Endothelial cell (in vitro differentiated cells): ENCODE results near the gene GIPC2. TPM values are rescaled to one million over a fixed set of nuclear protein-coding genes. Genes with fewer than 3 reads are reported as not detected.
"Not testable (repeated sequence)": the region's sequence is repeated elsewhere in the genome, so short reads cannot be mapped to it uniquely, and the experiment has no call there.

ENCODE experiments used
- DNase-seq: peaks from one replicate; pipeline ENCODE4 v3.0.0; 2021; ENCODE audit warnings: low spot score
- H3K27ac Mint-ChIP-seq: one replicate; pipeline ENCODE4 v1.8.0; 2021; ENCODE audit warnings: mixed read lengths, inconsistent platforms; ENCODE audit not compliant: unreplicated experiment
- H3K27me3 Mint-ChIP-seq: one replicate; pipeline ENCODE4 v1.8.0; 2021; ENCODE audit warnings: mild to moderate bottlenecking, moderate library complexity, mixed read lengths, inconsistent platforms; ENCODE audit not compliant: unreplicated experiment
- H3K36me3 Mint-ChIP-seq: one replicate; pipeline ENCODE4 v1.8.0; 2021; ENCODE audit warnings: mild to moderate bottlenecking, low read depth, mixed read lengths, inconsistent platforms; ENCODE audit not compliant: unreplicated experiment
- H3K4me1 Mint-ChIP-seq: one replicate; pipeline ENCODE4 v1.8.0; 2021; ENCODE audit warnings: mild to moderate bottlenecking, mixed read lengths, inconsistent platforms; ENCODE audit not compliant: unreplicated experiment
- H3K4me3 Mint-ChIP-seq: one replicate; pipeline ENCODE4 v1.8.0; 2021; ENCODE audit warnings: mild to moderate bottlenecking, mixed read lengths, inconsistent platforms; ENCODE audit not compliant: unreplicated experiment
- H3K9me3 Mint-ChIP-seq: one replicate; pipeline ENCODE4 v1.8.0; 2021; ENCODE audit warnings: mixed read lengths, inconsistent platforms; ENCODE audit not compliant: unreplicated experiment
- CTCF ChIP-seq: fragments of 200-600 bp; sonication (generic); IDR thresholded peaks from one replicate; pipeline ENCODE4 v1.5.0; 2021; ENCODE audit warnings: antibody characterized with exemption; ENCODE audit not compliant: unreplicated experiment
- total RNA-seq: library from RNA; stranded (reverse); fragmentation: NEBNext Ultra II Directional; extraction: Animal tissue kit (Norgen Biotek cat#: 25700); gene quantifications from one replicate; pipeline ENCODE4 v1.2.1, GENCODE V29; 2021; ENCODE audit not compliant: unreplicated experiment

Gene GIPC2
- total RNA-seq, 1 donor from 2014 or later, result 2.9 TPM

- Mint-ChIP-seq H3K36me3 (no peaks in the 10 kb centered on the region), H3K27me3 (peaks cover under 1% of the 10 kb centered on the region), H3K27ac (no peak overlapping the region), H3K4me3 (no peak overlapping the region), H3K9me3 (no peaks in the 10 kb centered on the region), H3K4me1 (peaks cover 3% of the 10 kb centered on the region)
- DNase-seq, result no peak
- TF ChIP-seq CTCF, result no peak
Observed at GRCh38 chr1:78102082-78102481, 56.3 kb downstream of the GIPC2 start.

DNA sequence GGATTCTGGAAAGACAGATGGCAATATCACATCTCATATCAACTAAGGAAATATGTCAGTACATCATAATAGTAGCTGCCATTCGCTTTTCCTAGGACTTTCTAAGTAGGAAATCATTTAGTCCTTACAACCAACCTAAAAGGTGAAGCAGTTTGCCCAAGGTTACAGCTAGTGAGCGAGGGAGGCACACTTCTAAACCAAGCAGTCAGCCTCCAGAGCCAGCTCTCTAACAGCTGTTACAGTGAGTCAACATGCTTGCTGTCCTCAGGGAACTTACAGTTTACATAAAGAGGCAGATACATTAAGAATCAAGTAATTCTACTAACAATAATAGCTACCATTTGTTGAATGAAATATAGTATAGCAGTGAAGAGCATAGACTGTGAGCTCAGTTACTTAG, 57.1 kb downstream of the GIPC2 start:
- no peak overlapping the region for H3K4me3 Mint-ChIP-seq
- peaks cover 1% of the 10 kb centered on the region for H3K27me3 Mint-ChIP-seq
- H3K27ac Mint-ChIP-seq, result no peak overlapping the region
- DNase-seq, result no peak
- no peaks in the 10 kb centered on the region for H3K36me3 Mint-ChIP-seq
- H3K4me1 Mint-ChIP-seq, result peaks cover 2% of the 10 kb centered on the region
- H3K9me3 Mint-ChIP-seq, result no peaks in the 10 kb centered on the region
- no peak for TF ChIP-seq CTCF

GRCh38 chr1:78104322-78104721, 58.6 kb downstream of the GIPC2 start:
- peaks cover 2% of the 10 kb centered on the region for H3K4me1 Mint-ChIP-seq
- H3K27me3 Mint-ChIP-seq, result peaks cover 1% of the 10 kb centered on the region
- DNase-seq, result no peak
- no peaks in the 10 kb centered on the region for H3K9me3 Mint-ChIP-seq
- TF ChIP-seq CTCF, result no peak
- H3K4me3 Mint-ChIP-seq, result no peak overlapping the region
- H3K36me3 Mint-ChIP-seq, result no peaks in the 10 kb centered on the region
- no peak overlapping the region for H3K27ac Mint-ChIP-seq

DNA sequence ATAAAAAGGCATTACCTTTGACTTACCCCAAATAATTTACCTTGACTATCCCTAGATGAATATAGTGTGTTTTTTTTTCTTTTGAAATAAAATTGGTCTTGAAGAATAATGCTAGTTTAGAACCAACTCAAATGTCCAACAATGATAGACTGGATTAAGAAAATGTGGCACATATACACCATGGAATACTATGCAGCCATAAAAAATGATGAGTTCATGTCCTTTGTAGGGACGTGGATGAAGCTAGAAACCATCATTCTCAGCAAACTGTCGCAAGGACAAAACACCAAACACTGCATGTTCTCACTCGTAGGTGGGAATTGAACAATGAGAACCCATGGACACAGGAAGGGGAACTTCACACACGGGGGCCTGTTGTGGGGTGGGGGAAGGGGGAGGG, 63.9 kb downstream of the GIPC2 start:
- not testable (repeated sequence) for DNase-seq, H3K9me3 Mint-ChIP-seq, H3K27me3 Mint-ChIP-seq, H3K27ac Mint-ChIP-seq, H3K4me3 Mint-ChIP-seq, H3K36me3 Mint-ChIP-seq, H3K4me1 Mint-ChIP-seq

- Mint-ChIP-seq H3K27me3 (peaks cover 4% of the 10 kb centered on the region), H3K36me3 (no peaks in the 10 kb centered on the region), H3K9me3 (no peaks in the 10 kb centered on the region), H3K4me3 (no peak overlapping the region), H3K27ac (no peak overlapping the region), H3K4me1 (peaks cover 2% of the 10 kb centered on the region)
- no peak for DNase-seq
- no peak for TF ChIP-seq CTCF
Observed at GRCh38 chr1:78113156-78113916, 67.6 kb downstream of the GIPC2 start.
